Motor neuron (in vitro differentiated cells): ENCODE data around the gene TBC1D22B. TPM values are rescaled to one million over a fixed set of nuclear protein-coding genes. Genes with fewer than 3 reads are reported as not detected.

Experiments used
- ATAC-seq, 8 experiments: fragments of 200-7000 bp; cut with Tn5 transposase; replicated peaks in 6 of 8; 2 replicates each; pipeline ENCODE4 v1.8.0; 2021; ENCODE audit warnings: mild to moderate bottlenecking in 8 of 8, moderate library complexity in 8 of 8
- H3K27ac ChIP-seq, 2 donors: fragments of 250-450 bp; sonication (Bioruptor Pico); 2 replicates each; pipeline ENCODE4 v1.9.0; 2021; ENCODE audit warnings: antibody characterized with exemption in 2 of 2, mild to moderate bottlenecking in 2 of 2, moderate library complexity in 1 of 2
- H3K4me1 ChIP-seq, 2 donors: fragments of 250-450 bp; sonication (Bioruptor Pico); replicated peaks in 1 of 2; 2 replicates each; pipeline ENCODE4 v1.6.1; 2021; ENCODE audit warnings: antibody characterized with exemption in 2 of 2, mild to moderate bottlenecking in 2 of 2, moderate library complexity in 1 of 2
- H3K4me3 ChIP-seq, 5 donors: fragments of 250-450 bp; sonication (Bioruptor Pico); 2 replicates each; pipeline ENCODE4 v1.9.0; 2021; ENCODE audit warnings: antibody characterized with exemption in 5 of 5, mild to moderate bottlenecking in 5 of 5, moderate library complexity in 4 of 5
- WGBS, 10 experiments: fragments of 450-650 bp; shearing (Covaris generic); methylation state at CpG; one replicate each; pipeline ENCODE4 v1.0.0; 2022; 5-methylcytosine and 5-hydroxymethylcytosine counted together
- in situ Hi-C, 9 experiments: fragments of 400-800 bp; cut with MboI; loops; one replicate each; pipeline ENCODE4 v1.15.0; 2021; ENCODE audit warnings: low sequenced_read_pairs in 9 of 9, low pct_unique_long_range_greater_than_20kb in 2 of 9; ENCODE audit not compliant: unreplicated experiment in 9 of 9
- total RNA-seq, 8 experiments: library from RNA; unstranded; fragments of 300-600 nt; gene quantifications; 2 replicates each; pipeline versions ENCODE4 v1.2.3 to v1.2.4, GENCODE V29; 2022

TBC1D22B gene
- total RNA-seq, 8 experiments from 2014 or later = 6.4 to 17.1 (median 9.2) TPM

GRCh38 chr6:37242429-37243052 is 15.0 kb upstream of the TBC1D22B start:
- in situ Hi-C loops = no loop called here
- WGBS, 10 experiments = 80 to 86% methylated on average over 1 of the region's 1 CpG; no CpG with 5 or more reads in 8 of the 10 experiments
- no peak overlapping the region for H3K4me3 ChIP-seq
- ATAC-seq = peak in 7 of 8 experiments; percentile 60 to 84 (median 71)
- H3K4me1 ChIP-seq = peaks cover 1 to 19% of the 10 kb centered on the region in 2 donors
- H3K27ac ChIP-seq = no peak overlapping the region

- Histone ChIP-seq H3K4me1 (peaks cover 0 to 19% of the 10 kb centered on the region in 2 donors), H3K27ac (no peak overlapping the region), H3K4me3 (no peak overlapping the region)
- 0 to 100% (median 91%) methylated on average over 1 to 8 of the region's 8 CpGs for WGBS, 10 experiments
- no peak for ATAC-seq
- in situ Hi-C loops = no loop called here
These were observed 14.3 kb upstream of the TBC1D22B start for GRCh38 chr6:37243131-37243815.

GRCh38 chr6:37243816-37244370 is 13.7 kb upstream of the TBC1D22B start:
- 0 to 100% (median 82%) methylated on average over 1 to 3 of the region's 3 CpGs; no CpG with 5 or more reads in 1 of the 10 experiments for WGBS, 10 experiments
- in situ Hi-C loops = no loop called here
- Histone ChIP-seq H3K27ac (no peak overlapping the region), H3K4me1 (peaks cover 0 to 19% of the 10 kb centered on the region in 2 donors), H3K4me3 (no peak overlapping the region)
- ATAC-seq = no peak

GRCh38 chr6:37244430-37245310 is 12.9 kb upstream of the TBC1D22B start:
- peak overlapping the region in 1 of 2 donors; percentile 68 for H3K27ac ChIP-seq
- in situ Hi-C loops = no loop called here
- 22 to 100% (median 80%) methylated on average over 1 to 6 of the region's 6 CpGs; no CpG with 5 or more reads in 1 of the 10 experiments for WGBS, 10 experiments
- peaks cover 0 to 19% of the 10 kb centered on the region in 2 donors for H3K4me1 ChIP-seq
- ATAC-seq = peak in 6 of 8 experiments; percentile 43 to 79 (median 74)
- H3K4me3 ChIP-seq = no peak overlapping the region

GRCh38 chr6:37251211-37251780 is 6.3 kb upstream of the TBC1D22B start:
- Histone ChIP-seq H3K4me3 (no peak overlapping the region), H3K27ac (no peak overlapping the region), H3K4me1 (no peaks in the 10 kb centered on the region)
- WGBS, 10 experiments = 24 to 100% (median 71%) methylated on average over 1 to 4 of the region's 4 CpGs
- in situ Hi-C loops = no loop called here
- ATAC-seq = no peak

GRCh38 chr6:37253486-37254007 is 4.0 kb upstream of the TBC1D22B start:
- Histone ChIP-seq H3K27ac (no peak overlapping the region), H3K4me3 (no peak overlapping the region), H3K4me1 (no peaks in the 10 kb centered on the region)
- in situ Hi-C loops = no loop called here
- ATAC-seq = no peak

- Histone ChIP-seq H3K4me1 (peaks cover 3 to 5% of the 10 kb centered on the region in 2 donors), H3K27ac (no peak overlapping the region), H3K4me3 (no peak overlapping the region)
- ATAC-seq = no peak
- 70 to 100% (median 90%) methylated on average over 1 to 4 of the region's 5 CpGs; no CpG with 5 or more reads in 3 of the 10 experiments for WGBS, 10 experiments
- in situ Hi-C loops = no loop called here
These were observed 2.7 kb upstream of the TBC1D22B start for GRCh38 chr6:37254881-37255280.

GRCh38 chr6:37256692-37257319 is 766 bp upstream of the TBC1D22B start:
- ATAC-seq = peak in 1 of 8 experiments; percentile 3
- H3K27ac ChIP-seq = no peak overlapping the region
- in situ Hi-C loops = no loop called here
- H3K4me3 ChIP-seq = peak overlapping the region in 4 of 5 donors; percentile 78 to 96 (median 92)
- 0 to 88% (median 70%) methylated on average over 2 to 11 of the region's 12 CpGs for WGBS, 10 experiments
- H3K4me1 ChIP-seq = peaks cover 3 to 5% of the 10 kb centered on the region in 2 donors

GRCh38 chr6:37257320-37257633 is 295 bp upstream of the TBC1D22B start:
- in situ Hi-C loops = no loop called here
- WGBS, 10 experiments = 0 to 17% (median 0%) methylated on average over 1 to 6 of the region's 9 CpGs; no CpG with 5 or more reads in 1 of the 10 experiments
- H3K27ac ChIP-seq = no peak overlapping the region
- ATAC-seq = no peak
- H3K4me3 ChIP-seq = peak overlapping the region; percentile 78 to 96 (median 91)
- H3K4me1 ChIP-seq = peaks cover 3 to 5% of the 10 kb centered on the region in 2 donors

GRCh38 chr6:37258405-37259105 is 983 bp downstream of the TBC1D22B start:
- 5 to 58% (median 26%) methylated on average over 1 to 10 of the region's 11 CpGs for WGBS, 10 experiments
- Histone ChIP-seq H3K27ac (peak overlapping the region in 1 of 2 donors; percentile 88), H3K4me1 (peaks cover 3 to 5% of the 10 kb centered on the region in 2 donors), H3K4me3 (peak overlapping the region; percentile 78 to 96 (median 91))
- ATAC-seq = no peak
- in situ Hi-C loops = no loop called here

- in situ Hi-C loops = no loop called here
- Histone ChIP-seq H3K4me3 (peak overlapping the region in 1 of 5 donors; percentile 96), H3K4me1 (peaks cover 3 to 5% of the 10 kb centered on the region in 2 donors), H3K27ac (no peak overlapping the region)
- no peak for ATAC-seq
- 53 to 100% (median 70%) methylated on average over 1 to 2 of the region's 2 CpGs; no CpG with 5 or more reads in 1 of the 10 experiments for WGBS, 10 experiments
These were observed 1.6 kb downstream of the TBC1D22B start for GRCh38 chr6:37259191-37259590.
